Thyroid gland (tissue), 4 donors: ENCODE data around the gene HM13.

ENCODE experiments used
- POLR2A ChIP-seq, 2 donors: fragments of 450-650 bp; IDR thresholded peaks; one replicate each; pipeline ENCODE4 v1.6.1; 2017; ENCODE audit warnings: antibody characterized with exemption in 2 of 2, mild to moderate bottlenecking in 2 of 2, moderate library complexity in 1 of 2
- TF ChIP-seq, protein P1 (sequence below), 6 experiments: fragments of 200-600 bp in 3 of 6; fragments of 450-650 bp in 3 of 6; sonication (generic) in 3 of 6; IDR thresholded peaks; one replicate each; pipeline ENCODE4 v1.5.1; 2016 to 2019; ENCODE audit warnings: antibody characterized with exemption in 6 of 6, mild to moderate bottlenecking in 2 of 6, inconsistent platforms in 1 of 6, moderate library complexity in 1 of 6

DNA sequence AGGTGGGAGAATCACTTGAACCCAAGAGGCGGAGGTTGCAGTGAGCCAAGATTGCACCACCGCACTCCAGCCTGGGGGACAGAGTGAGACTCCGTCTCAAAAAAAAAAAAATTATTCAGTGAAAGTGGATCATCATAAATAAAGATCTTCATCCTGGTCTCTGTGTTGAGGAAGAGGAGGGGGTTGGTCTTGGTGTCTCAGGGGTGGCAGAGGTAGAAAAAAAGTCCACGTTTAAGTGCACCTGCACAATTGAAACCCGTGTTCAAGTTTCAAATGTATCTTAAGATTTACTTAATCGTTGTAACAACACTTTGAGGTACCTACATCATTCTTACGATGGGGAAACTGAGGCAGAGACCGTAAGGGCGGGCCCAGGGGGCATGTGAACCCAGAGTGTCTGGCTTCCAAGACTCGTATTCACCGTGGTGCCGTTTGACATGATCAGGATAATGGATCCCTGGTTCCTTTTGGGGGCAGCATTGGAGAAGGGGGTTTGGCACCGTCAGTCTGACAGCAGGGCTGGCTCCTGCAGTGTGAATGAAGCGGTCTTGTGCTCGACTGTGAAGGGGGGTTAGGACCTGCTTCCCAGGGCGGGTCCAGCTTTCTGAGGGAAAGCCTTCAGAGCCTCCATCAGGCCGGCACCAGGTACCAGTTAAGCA, 57.9 kb downstream of the HM13 start:
- TF ChIP-seq, protein P1, sequence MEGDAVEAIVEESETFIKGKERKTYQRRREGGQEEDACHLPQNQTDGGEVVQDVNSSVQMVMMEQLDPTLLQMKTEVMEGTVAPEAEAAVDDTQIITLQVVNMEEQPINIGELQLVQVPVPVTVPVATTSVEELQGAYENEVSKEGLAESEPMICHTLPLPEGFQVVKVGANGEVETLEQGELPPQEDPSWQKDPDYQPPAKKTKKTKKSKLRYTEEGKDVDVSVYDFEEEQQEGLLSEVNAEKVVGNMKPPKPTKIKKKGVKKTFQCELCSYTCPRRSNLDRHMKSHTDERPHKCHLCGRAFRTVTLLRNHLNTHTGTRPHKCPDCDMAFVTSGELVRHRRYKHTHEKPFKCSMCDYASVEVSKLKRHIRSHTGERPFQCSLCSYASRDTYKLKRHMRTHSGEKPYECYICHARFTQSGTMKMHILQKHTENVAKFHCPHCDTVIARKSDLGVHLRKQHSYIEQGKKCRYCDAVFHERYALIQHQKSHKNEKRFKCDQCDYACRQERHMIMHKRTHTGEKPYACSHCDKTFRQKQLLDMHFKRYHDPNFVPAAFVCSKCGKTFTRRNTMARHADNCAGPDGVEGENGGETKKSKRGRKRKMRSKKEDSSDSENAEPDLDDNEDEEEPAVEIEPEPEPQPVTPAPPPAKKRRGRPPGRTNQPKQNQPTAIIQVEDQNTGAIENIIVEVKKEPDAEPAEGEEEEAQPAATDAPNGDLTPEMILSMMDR (IDR thresholded peaks at IDR 0.05), result no peak
- TF ChIP-seq POLR2A (IDR thresholded peaks at IDR 0.05), result no peak
